IMR-90 (cell line): Measurements from ENCODE around the gene MSI1. TPM values are rescaled to one million over a fixed set of nuclear protein-coding genes. Genes with fewer than 3 reads are reported as not detected.

ENCODE experiments used
- ATAC-seq: fragments of 200-7000 bp; cut with Tn5 transposase; 2 replicates; pipeline ENCODE4 v1.9.1; 2020; ENCODE audit warnings: low read depth, mild to moderate bottlenecking, moderate library complexity
- BruUV-seq: library from RNA; stranded (reverse); fragments of 400-500 nt; replicated peaks from 2 replicates; lab custom pipeline; 2021; lab: Mats Ljungman, UMichigan
- CTCF ChIA-PET: fragments of 300-600 bp; formaldehyde crosslinking; extraction: SDS; loops from one replicate; lab custom pipeline; 2021; ENCODE audit warnings: antibody characterized with exemption; lab: Yijun Ruan, JAX
- POLR2A ChIA-PET: fragments of 300-600 bp; sonication (Branson Sonifier 250); formaldehyde crosslinking; loops from one replicate; lab custom pipeline; 2022; ENCODE audit warnings: antibody characterized with exemption; ENCODE audit not compliant: unreplicated experiment; lab: Charles Lee
- DNase-seq: peaks from one replicate; pipeline ENCODE4 v3.0.0; 2013
- H2AFZ ChIP-seq: replicated peaks from 2 replicates; pipeline ENCODE3; 2013; ENCODE audit warnings: low read length, mild to moderate bottlenecking; ENCODE audit not compliant: poor library complexity
- H2AK5ac ChIP-seq: 2 replicates; pipeline ENCODE4 v1.6.1; 2013; ENCODE audit warnings: low read depth, low read length, inconsistent platforms
- H2AK9ac ChIP-seq: replicated peaks from 2 replicates; pipeline ENCODE3; 2013; ENCODE audit warnings: mild to moderate bottlenecking, low read depth, low read length, moderate library complexity; ENCODE audit not compliant: poor library complexity
- H2BK120ac ChIP-seq: 2 replicates; pipeline ENCODE4 v1.6.1; 2013; ENCODE audit warnings: low read depth, low read length, inconsistent platforms
- H2BK15ac ChIP-seq: 3 replicates; pipeline ENCODE4 v1.6.1; 2013; ENCODE audit warnings: low read depth, low read length, inconsistent platforms
- H2BK20ac ChIP-seq: 2 replicates; pipeline ENCODE4 v1.6.1; 2013; ENCODE audit warnings: low read depth, mild to moderate bottlenecking, inconsistent platforms, low read length, moderate library complexity
- H2BK5ac ChIP-seq: 2 replicates; pipeline ENCODE4 v1.6.1; 2013; ENCODE audit warnings: mild to moderate bottlenecking, low read depth, low read length, inconsistent platforms; ENCODE audit not compliant: poor library complexity, severe bottlenecking
- H3K14ac ChIP-seq: replicated peaks from 2 replicates; pipeline ENCODE4 v1.6.1; 2013; ENCODE audit warnings: low read depth, low read length, inconsistent platforms
- H3K18ac ChIP-seq: 2 replicates; pipeline ENCODE4 v1.6.1; 2013; ENCODE audit warnings: low read depth, low read length, control low read depth
- H3K23ac ChIP-seq: 2 replicates; pipeline ENCODE4 v1.6.1; 2013; ENCODE audit warnings: low read depth, low read length, inconsistent platforms
- H3K27ac ChIP-seq: 2 replicates; pipeline ENCODE4 v1.5.1; 2013; ENCODE audit warnings: mild to moderate bottlenecking, control low read depth, low read length; ENCODE audit not compliant: insufficient read depth
- H3K27me3 ChIP-seq: 2 replicates; pipeline ENCODE4 v1.6.1; 2013; ENCODE audit warnings: low read length; ENCODE audit not compliant: control insufficient read depth, insufficient read depth
- H3K36me3 ChIP-seq: 2 replicates; pipeline ENCODE4 v1.6.1; 2013; ENCODE audit warnings: low read length, mixed read lengths; ENCODE audit not compliant: control insufficient read depth, insufficient read depth
- H3K4ac ChIP-seq: 2 replicates; pipeline ENCODE4 v1.6.1; 2013; ENCODE audit warnings: low read depth, low read length, inconsistent platforms
- H3K4me1 ChIP-seq: 2 replicates; pipeline ENCODE4 v1.6.1; 2013; ENCODE audit warnings: low read length, mixed read lengths; ENCODE audit not compliant: control insufficient read depth, insufficient read depth
- H3K4me2 ChIP-seq: 2 replicates; pipeline ENCODE4 v1.6.1; 2013; ENCODE audit warnings: low read depth, mild to moderate bottlenecking, control low read depth, low read length, moderate library complexity
- H3K4me3 ChIP-seq: 2 replicates; pipeline ENCODE4 v1.5.1; 2013; ENCODE audit warnings: low read depth, mild to moderate bottlenecking, control low read depth, low read length, moderate library complexity; ENCODE audit not compliant: insufficient read depth
- H3K56ac ChIP-seq: 2 replicates; pipeline ENCODE4 v1.6.1; 2013; ENCODE audit warnings: low read length, inconsistent platforms; ENCODE audit not compliant: insufficient read depth; ENCODE audit errors: extremely low read depth
- H3K79me1 ChIP-seq, 2 experiments: 2 replicates each; pipeline ENCODE4 v1.6.1; 2013; ENCODE audit warnings: low read length in 2 of 2, inconsistent platforms in 1 of 2, low read depth in 1 of 2
- H3K9ac ChIP-seq: 2 replicates; pipeline ENCODE4 v1.6.1; 2013; ENCODE audit warnings: low read depth, low read length, control low read depth
- H3K9me1 ChIP-seq: 2 replicates; pipeline ENCODE4 v1.6.1; 2013; ENCODE audit warnings: low read length, inconsistent platforms; ENCODE audit not compliant: insufficient read depth
- H3K9me3 ChIP-seq: 2 replicates; pipeline ENCODE4 v1.6.1; 2013; ENCODE audit warnings: low read length; ENCODE audit not compliant: control insufficient read depth, insufficient read depth
- H4K20me1 ChIP-seq: 2 replicates; pipeline ENCODE4 v1.6.1; 2013; ENCODE audit warnings: low read length, inconsistent platforms; ENCODE audit not compliant: insufficient read depth
- H4K5ac ChIP-seq: 2 replicates; pipeline ENCODE4 v1.6.1; 2013; ENCODE audit warnings: mild to moderate bottlenecking, low read depth, low read length, control low read depth
- H4K8ac ChIP-seq, 2 experiments: 2 replicates each; pipeline ENCODE4 v1.6.1; 2013; ENCODE audit warnings: low read depth in 2 of 2, low read length in 2 of 2, control low read depth in 1 of 2, inconsistent platforms in 1 of 2
- H4K91ac ChIP-seq: 2 replicates; pipeline ENCODE4 v1.6.1; 2013; ENCODE audit warnings: low read depth, low read length, inconsistent platforms; ENCODE audit not compliant: insufficient read depth
- RAD21 ChIP-seq: IDR thresholded peaks from 2 replicates; pipeline ENCODE4 v1.6.1; 2012; ENCODE audit warnings: low read length, improper control_type of control experiment
- WGBS, 2 experiments: methylation state at CpG; one replicate each; pipeline versions ENCODE4 v1.1.5 to v1.1.7; 2013; ENCODE audit warnings: missing lambda C conversion rate in 2 of 2; ENCODE audit not compliant: insufficient read length in 1 of 2; ENCODE audit errors: extremely low coverage in 2 of 2; 5-methylcytosine and 5-hydroxymethylcytosine counted together
- dilution Hi-C: fragments of 300-500 bp; cut with HindIII; formaldehyde crosslinking; loops from one replicate; pipeline ENCODE4 v1.14.3; 2018; ENCODE audit warnings: low sequenced_read_pairs; ENCODE audit not compliant: unreplicated experiment
- in situ Hi-C: fragments of 300-500 bp; cut with MboI; formaldehyde crosslinking; loops from 3 replicates; pipeline ENCODE4 v1.14.3; 2019; ENCODE audit warnings: low sequenced_read_pairs, inconsistent platforms, mixed read lengths
- intact Hi-C: fragments of 100-400 bp; cut with micrococcal nuclease; formaldehyde crosslinking; loops from 2 replicates; pipeline ENCODE4 v1.10.0; 2022
- polyA plus RNA-seq, 3 experiments: library from polyadenylated mRNA; depleted of rRNA; stranded (reverse); fragments of >200 nt; gene quantifications; 2 replicates each; pipeline ENCODE4 v1.2.3, GENCODE V29; 2012; ENCODE audit warnings: low replicate concordance in 1 of 3
- total RNA-seq: library from RNA; depleted of rRNA; stranded (reverse); fragments of >200 nt; gene quantifications from 2 replicates; pipeline ENCODE4 v1.2.3, GENCODE V29; 2012

The MSI1 gene
- total and polyA plus RNA-seq, 2 of the 4 experiments (the other 2 are of a cell fraction): not detected

DNA sequence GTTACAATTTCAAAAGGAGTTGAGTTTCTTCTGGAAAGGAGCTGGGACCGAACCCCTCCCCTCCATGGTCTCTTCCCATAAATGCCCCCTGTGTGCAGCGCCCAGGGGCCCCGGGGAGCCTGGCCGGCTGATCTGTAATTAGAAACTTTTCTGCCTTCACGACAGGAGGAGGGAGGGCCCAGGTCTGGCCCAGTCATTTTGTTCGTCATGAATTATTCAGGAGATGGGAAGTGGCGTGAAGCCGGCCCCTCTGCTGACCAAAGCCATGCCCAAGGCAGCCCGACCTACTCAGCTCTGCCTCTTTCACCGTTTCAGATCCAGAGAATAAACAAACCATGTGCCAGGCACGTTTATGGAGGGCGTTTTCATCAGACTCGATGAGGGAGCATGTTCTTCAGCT, 33.3 kb upstream of the MSI1 start:
- no peak for TF ChIP-seq RAD21
- no peak overlapping the region for H2BK5ac ChIP-seq
- H3K23ac ChIP-seq: no peak overlapping the region
- intact Hi-C loops (no loop called here), in situ Hi-C loops (no loop called here), dilution Hi-C loops (no loop called here)
- no peak overlapping the region for H2BK20ac ChIP-seq
- ChIA-PET POLR2A (no interaction called here), CTCF (no interaction called here)
- no peak overlapping the region for H2AK5ac ChIP-seq
- H3K9me1 ChIP-seq: no peaks in the 10 kb centered on the region
- H3K18ac ChIP-seq: no peak overlapping the region
- H4K8ac ChIP-seq: no peak overlapping the region
- no peak overlapping the region for H3K4ac ChIP-seq
- no peaks in the 10 kb centered on the region for H3K4me1 ChIP-seq
- no peak overlapping the region for H3K4me2 ChIP-seq
- peak overlapping the region; percentile 58 for H2AFZ ChIP-seq
- no peak overlapping the region for H3K14ac ChIP-seq
- ATAC-seq (0 out of 2 replicates have a peak, but pooled peaks have one; percentile 35), DNase-seq (no peak)
- no peak overlapping the region for H3K27ac ChIP-seq
- peaks cover 6% of the 10 kb centered on the region; the same call in 1 of the 2 replicates for H3K9me3 ChIP-seq
- H2BK15ac ChIP-seq: no peak overlapping the region
- H4K91ac ChIP-seq: no peak overlapping the region
- H4K5ac ChIP-seq: no peak overlapping the region
- no peak overlapping the region for H3K4me3 ChIP-seq
- H3K79me1 ChIP-seq: no peaks in the 10 kb centered on the region
- no peak overlapping the region for H3K56ac ChIP-seq
- H3K9ac ChIP-seq: no peak overlapping the region
- H2BK120ac ChIP-seq: no peak overlapping the region
- H3K36me3 ChIP-seq: no peaks in the 10 kb centered on the region
- WGBS, 2 experiments: 17% methylated on average over 1 of the region's 13 CpGs; no CpG with 5 or more reads in 1 of the 2 experiments
- peaks cover 23% of the 10 kb centered on the region for H3K27me3 ChIP-seq
- H2AK9ac ChIP-seq: no peak overlapping the region
- BruUV-seq: no TSS peak
- no peaks in the 10 kb centered on the region for H4K20me1 ChIP-seq
